Heart left ventricle (tissue), 13 donors: ENCODE data around the gene DDX31.

Experiments
- POLR2A ChIP-seq, 2 donors: fragments of 450-650 bp; IDR thresholded peaks; one replicate each; pipeline ENCODE4 v1.6.1; 2017; ENCODE audit warnings: antibody characterized with exemption in 2 of 2, mild to moderate bottlenecking in 2 of 2, moderate library complexity in 2 of 2
- TF ChIP-seq, protein P1 (sequence below), 12 donors: fragments of 200-600 bp; sonication (generic) in 4 of 12; IDR thresholded peaks; one replicate each; pipeline versions ENCODE4 v1.5.0 to v1.8.0; 2018 to 2022; ENCODE audit warnings: antibody characterized with exemption in 12 of 12, mild to moderate bottlenecking in 5 of 12
- donor health status: ischemic (EF 13 %, LVEDD 7.1; RV severe dilation, severe dysfunction).
- donor health status: DM: no; HTN: yes; CAD: no.
- donor health status: DM: no; HTN: no; CAD: no.
- donor health status: ischemic (EF 25% LVEDD 6.9; RV normal size, moderate dysfunction).
- donor health status: ischemic (EF 25% LVEDD 5.7; RV mildly dilated, moderate dysfunction).
- donor health status: ischemic (EF 35%, LVEDD 5.7; RV mildly dilated, moderate dysfunction).
- donor health status: nonischemic (EF 11% LVEDD 7.7; RV severe dilation, severe dysfunction).
- donor health status: DM: yes; HTN: yes; CAD: no.
- donor health status: PGD.
- donor health status: ischemic (EF 29% LVEDD 5.4; RV normal size, mild dysfunction).
- donor health status: nonischemic (EF 23%, LVEDD 6.1; RV moderate dilation, normal function).

DNA sequence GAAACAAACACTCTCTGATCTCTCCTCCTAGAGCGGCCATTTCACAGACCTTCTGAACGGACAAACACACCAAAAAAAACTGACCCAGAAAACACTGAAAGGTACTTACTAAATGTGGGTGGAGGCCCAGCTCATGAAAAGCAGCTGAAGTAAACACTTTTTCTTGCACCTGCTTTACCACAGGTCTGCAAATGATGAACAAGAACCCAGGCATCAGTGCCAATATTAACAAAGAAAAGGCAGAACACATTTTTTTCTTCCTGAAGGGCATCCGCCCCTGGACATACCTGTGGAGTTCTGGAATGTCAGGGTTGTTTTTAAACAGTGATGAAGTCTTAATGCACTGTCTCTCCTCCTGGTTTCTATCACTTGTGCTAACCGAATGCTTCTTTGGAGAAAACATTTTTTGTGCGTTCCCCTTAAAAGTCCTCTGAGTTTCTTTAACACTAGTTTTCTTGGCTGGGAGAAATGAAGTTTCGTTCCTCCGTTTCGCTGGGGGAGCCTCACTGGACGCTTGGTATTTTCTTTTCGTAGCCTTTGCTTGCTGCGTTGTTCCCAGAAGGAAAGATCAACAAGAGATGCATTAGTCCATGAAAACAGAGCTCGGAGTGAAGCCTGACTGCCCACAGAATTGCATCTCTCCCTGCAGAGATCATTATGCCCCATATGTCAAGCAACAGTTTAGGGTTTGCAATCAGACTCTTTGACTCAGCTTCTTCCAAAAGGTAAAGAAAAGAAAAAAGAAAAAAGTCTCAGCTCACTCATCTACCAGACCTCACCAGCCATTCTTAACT is 7.4 kb downstream of the DDX31 start:
- TF ChIP-seq, protein P1, sequence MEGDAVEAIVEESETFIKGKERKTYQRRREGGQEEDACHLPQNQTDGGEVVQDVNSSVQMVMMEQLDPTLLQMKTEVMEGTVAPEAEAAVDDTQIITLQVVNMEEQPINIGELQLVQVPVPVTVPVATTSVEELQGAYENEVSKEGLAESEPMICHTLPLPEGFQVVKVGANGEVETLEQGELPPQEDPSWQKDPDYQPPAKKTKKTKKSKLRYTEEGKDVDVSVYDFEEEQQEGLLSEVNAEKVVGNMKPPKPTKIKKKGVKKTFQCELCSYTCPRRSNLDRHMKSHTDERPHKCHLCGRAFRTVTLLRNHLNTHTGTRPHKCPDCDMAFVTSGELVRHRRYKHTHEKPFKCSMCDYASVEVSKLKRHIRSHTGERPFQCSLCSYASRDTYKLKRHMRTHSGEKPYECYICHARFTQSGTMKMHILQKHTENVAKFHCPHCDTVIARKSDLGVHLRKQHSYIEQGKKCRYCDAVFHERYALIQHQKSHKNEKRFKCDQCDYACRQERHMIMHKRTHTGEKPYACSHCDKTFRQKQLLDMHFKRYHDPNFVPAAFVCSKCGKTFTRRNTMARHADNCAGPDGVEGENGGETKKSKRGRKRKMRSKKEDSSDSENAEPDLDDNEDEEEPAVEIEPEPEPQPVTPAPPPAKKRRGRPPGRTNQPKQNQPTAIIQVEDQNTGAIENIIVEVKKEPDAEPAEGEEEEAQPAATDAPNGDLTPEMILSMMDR (IDR thresholded peaks at IDR 0.05): no peak
- TF ChIP-seq POLR2A (IDR thresholded peaks at IDR 0.05): no peak
